ENCODE measurements around the gene RABGAP1L. TPM values are rescaled to one million over a fixed set of nuclear protein-coding genes. Genes with fewer than 3 reads are reported as not detected.

RABGAP1L gene
- total and polyA plus RNA-seq, 2 of the 8 experiments (the other 6 are each of a cell fraction or from before 2014, with no cell fraction given): 33.3 to 156 TPM

DNA sequence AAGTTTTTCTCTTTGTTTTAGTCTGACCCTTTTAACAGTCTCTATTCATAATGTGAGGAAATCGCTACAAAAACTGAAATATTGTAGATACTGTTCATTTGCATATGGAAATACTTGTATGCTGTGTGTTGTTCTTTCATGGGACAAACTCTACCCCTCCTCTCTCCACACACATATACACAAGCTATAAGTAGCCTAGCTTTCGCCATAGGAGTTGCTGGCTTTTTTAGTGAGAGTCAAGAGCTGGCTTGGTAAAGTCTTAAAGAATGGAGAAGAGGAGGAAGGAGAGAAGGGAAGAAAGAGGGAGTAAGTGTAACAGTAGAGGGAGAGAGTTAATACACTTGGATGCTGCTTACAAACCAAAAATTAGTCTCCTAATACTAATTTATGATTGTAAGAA is 115.6 kb downstream of the RABGAP1L start (continued):
- TF ChIP-seq, protein P1, sequence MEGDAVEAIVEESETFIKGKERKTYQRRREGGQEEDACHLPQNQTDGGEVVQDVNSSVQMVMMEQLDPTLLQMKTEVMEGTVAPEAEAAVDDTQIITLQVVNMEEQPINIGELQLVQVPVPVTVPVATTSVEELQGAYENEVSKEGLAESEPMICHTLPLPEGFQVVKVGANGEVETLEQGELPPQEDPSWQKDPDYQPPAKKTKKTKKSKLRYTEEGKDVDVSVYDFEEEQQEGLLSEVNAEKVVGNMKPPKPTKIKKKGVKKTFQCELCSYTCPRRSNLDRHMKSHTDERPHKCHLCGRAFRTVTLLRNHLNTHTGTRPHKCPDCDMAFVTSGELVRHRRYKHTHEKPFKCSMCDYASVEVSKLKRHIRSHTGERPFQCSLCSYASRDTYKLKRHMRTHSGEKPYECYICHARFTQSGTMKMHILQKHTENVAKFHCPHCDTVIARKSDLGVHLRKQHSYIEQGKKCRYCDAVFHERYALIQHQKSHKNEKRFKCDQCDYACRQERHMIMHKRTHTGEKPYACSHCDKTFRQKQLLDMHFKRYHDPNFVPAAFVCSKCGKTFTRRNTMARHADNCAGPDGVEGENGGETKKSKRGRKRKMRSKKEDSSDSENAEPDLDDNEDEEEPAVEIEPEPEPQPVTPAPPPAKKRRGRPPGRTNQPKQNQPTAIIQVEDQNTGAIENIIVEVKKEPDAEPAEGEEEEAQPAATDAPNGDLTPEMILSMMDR (IDR thresholded peaks at IDR 0.05; ENCODE audit: control extremely low read depth in 1 of 3, insufficient read depth in 1 of 3, low read depth in 1 of 3, low read length in 3 of 3): no peak
- no peak for TF ChIP-seq SIN3A (conservative IDR thresholded peaks at IDR 0.05 in 1 of 2, IDR thresholded peaks at IDR 0.05 in 1 of 2; ENCODE audit: low read depth in 1 of 2, low read length in 2 of 2)
- no peak for TF ChIP-seq KDM1A (IDR thresholded peaks at IDR 0.05; ENCODE audit: borderline replicate concordance, low read length)
- TF ChIP-seq PHF8 (conservative IDR thresholded peaks at IDR 0.05; ENCODE audit: low read depth, low read length): no peak
- TF ChIP-seq RAD21 (IDR thresholded peaks at IDR 0.05 in 1 of 2, conservative IDR thresholded peaks at IDR 0.05 in 1 of 2; ENCODE audit: low read depth in 2 of 2, low read length in 2 of 2): no peak
- TF ChIP-seq CEBPB (IDR thresholded peaks at IDR 0.05; ENCODE audit: low read depth, low read length): no peak
- TF ChIP-seq CBX8 (IDR thresholded peaks at IDR 0.05; ENCODE audit: borderline replicate concordance, low read depth, low read length): no peak
- TF ChIP-seq, protein P2, sequence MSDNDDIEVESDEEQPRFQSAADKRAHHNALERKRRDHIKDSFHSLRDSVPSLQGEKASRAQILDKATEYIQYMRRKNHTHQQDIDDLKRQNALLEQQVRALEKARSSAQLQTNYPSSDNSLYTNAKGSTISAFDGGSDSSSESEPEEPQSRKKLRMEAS (IDR thresholded peaks at IDR 0.05): no peak

All from H1 (cell line).